ENCODE results near the gene PSMA2.

DNA sequence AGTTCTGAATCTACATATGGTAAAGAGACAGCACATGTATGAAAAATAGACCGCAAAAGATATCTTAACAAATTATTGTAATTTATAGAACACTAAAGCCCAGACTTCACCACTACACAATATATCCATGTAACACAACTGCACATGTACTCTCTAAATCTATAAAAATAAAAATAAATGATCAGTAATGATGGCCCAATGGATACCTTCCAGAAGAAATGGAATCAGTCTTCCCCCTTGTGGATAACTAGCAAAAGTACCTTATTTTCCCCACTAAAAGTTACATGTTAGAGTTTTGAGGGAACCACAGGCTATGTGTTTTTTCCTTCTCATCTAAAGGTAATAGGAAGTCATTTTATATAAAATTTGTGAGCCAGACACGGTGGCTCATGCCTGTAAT, 45.8 kb downstream of the PSMA2 start:
- no peak for TF ChIP-seq ZFX (IDR thresholded peaks at IDR 0.05)
- TF ChIP-seq, protein P1, sequence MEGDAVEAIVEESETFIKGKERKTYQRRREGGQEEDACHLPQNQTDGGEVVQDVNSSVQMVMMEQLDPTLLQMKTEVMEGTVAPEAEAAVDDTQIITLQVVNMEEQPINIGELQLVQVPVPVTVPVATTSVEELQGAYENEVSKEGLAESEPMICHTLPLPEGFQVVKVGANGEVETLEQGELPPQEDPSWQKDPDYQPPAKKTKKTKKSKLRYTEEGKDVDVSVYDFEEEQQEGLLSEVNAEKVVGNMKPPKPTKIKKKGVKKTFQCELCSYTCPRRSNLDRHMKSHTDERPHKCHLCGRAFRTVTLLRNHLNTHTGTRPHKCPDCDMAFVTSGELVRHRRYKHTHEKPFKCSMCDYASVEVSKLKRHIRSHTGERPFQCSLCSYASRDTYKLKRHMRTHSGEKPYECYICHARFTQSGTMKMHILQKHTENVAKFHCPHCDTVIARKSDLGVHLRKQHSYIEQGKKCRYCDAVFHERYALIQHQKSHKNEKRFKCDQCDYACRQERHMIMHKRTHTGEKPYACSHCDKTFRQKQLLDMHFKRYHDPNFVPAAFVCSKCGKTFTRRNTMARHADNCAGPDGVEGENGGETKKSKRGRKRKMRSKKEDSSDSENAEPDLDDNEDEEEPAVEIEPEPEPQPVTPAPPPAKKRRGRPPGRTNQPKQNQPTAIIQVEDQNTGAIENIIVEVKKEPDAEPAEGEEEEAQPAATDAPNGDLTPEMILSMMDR (conservative IDR thresholded peaks at IDR 0.05), result peak; percentile 60
